Activated T-helper 1 cell treated with anti-CD3 and anti-CD28 coated beads, Interleukin-12 subunit alpha, Interleukin-12 subunit beta, Interleukin-2, Interleukin-4 antibody, amounts not matched to agents 30 ng/mL and 10 ng/mL and 1 ng/mL, durations not matched to agents 14 hours and 24 hours and 36 hours (primary cell): ENCODE data around the gene LILRA1. TPM values are rescaled to one million over a fixed set of nuclear protein-coding genes. Genes with fewer than 3 reads are reported as not detected.
"Not testable (repeated sequence)": the region's sequence is repeated elsewhere in the genome, so short reads cannot be mapped to it uniquely, and the experiment has no call there.

Experiments used
- DNase-seq: peaks from one replicate; pipeline ENCODE4 v3.0.0; 2021; ENCODE audit warnings: low spot score
- H3K27ac Mint-ChIP-seq: one replicate; pipeline ENCODE4 v1.8.0; 2021; ENCODE audit warnings: mild to moderate bottlenecking, mixed read lengths
- H3K27me3 Mint-ChIP-seq: one replicate; pipeline ENCODE4 v1.8.0; 2022; ENCODE audit warnings: mild to moderate bottlenecking, moderate library complexity, mixed read lengths; ENCODE audit not compliant: insufficient read depth
- H3K36me3 Mint-ChIP-seq: one replicate; pipeline ENCODE4 v1.8.0; 2021; ENCODE audit warnings: low read depth, mixed read lengths
- H3K4me1 Mint-ChIP-seq: one replicate; pipeline ENCODE4 v1.8.0; 2021; ENCODE audit warnings: low read depth, mixed read lengths
- H3K4me3 Mint-ChIP-seq: one replicate; pipeline ENCODE4 v1.8.0; 2021; ENCODE audit warnings: mild to moderate bottlenecking, moderate library complexity, mixed read lengths
- H3K9me3 Mint-ChIP-seq: one replicate; pipeline ENCODE4 v1.8.0; 2021; ENCODE audit warnings: mixed read lengths
- intact Hi-C: fragments of 100-400 bp; cut with micrococcal nuclease; formaldehyde crosslinking; loops from one replicate; pipeline ENCODE4 v1.15.1; 2024
- total RNA-seq: library from RNA; stranded (reverse); gene quantifications from 2 replicates; pipeline ENCODE4 v1.2.3, GENCODE V29; 2022

Gene LILRA1
- total RNA-seq, 1 donor from 2014 or later: not detected

- intact Hi-C loops, DNase-seq, H3K27ac Mint-ChIP-seq, H3K4me3 Mint-ChIP-seq, H3K4me1 Mint-ChIP-seq, H3K36me3 Mint-ChIP-seq, H3K27me3 Mint-ChIP-seq, H3K9me3 Mint-ChIP-seq: not testable (repeated sequence)
These were observed 647 bp downstream of the LILRA1 start for GRCh38 chr19:54593931-54594626.

GRCh38 chr19:54594737-54595136 lies 1.3 kb downstream of the LILRA1 start:
- no peaks in the 10 kb centered on the region for H3K4me1 Mint-ChIP-seq
- no peak overlapping the region for H3K4me3 Mint-ChIP-seq
- H3K27ac Mint-ChIP-seq: no peak overlapping the region
- no peak for DNase-seq
- no peaks in the 10 kb centered on the region for H3K9me3 Mint-ChIP-seq
- intact Hi-C loops: no loop called here
- H3K27me3 Mint-ChIP-seq: peaks cover 8% of the 10 kb centered on the region
- no peaks in the 10 kb centered on the region for H3K36me3 Mint-ChIP-seq

- intact Hi-C loops, H3K36me3 Mint-ChIP-seq, H3K4me1 Mint-ChIP-seq, DNase-seq, H3K9me3 Mint-ChIP-seq, H3K27me3 Mint-ChIP-seq, H3K4me3 Mint-ChIP-seq: not testable (repeated sequence)
- H3K27ac Mint-ChIP-seq: peak overlapping the region; percentile 58
These were observed 2.4 kb downstream of the LILRA1 start for GRCh38 chr19:54595680-54596436.

- intact Hi-C loops: no loop called here
- no peak overlapping the region for H3K4me3 Mint-ChIP-seq
- peaks cover 4% of the 10 kb centered on the region for H3K27me3 Mint-ChIP-seq
- H3K9me3 Mint-ChIP-seq: no peaks in the 10 kb centered on the region
- no peak for DNase-seq
- H3K27ac Mint-ChIP-seq: no peak overlapping the region
- no peaks in the 10 kb centered on the region for H3K36me3 Mint-ChIP-seq
- H3K4me1 Mint-ChIP-seq: no peaks in the 10 kb centered on the region
These were observed 6.8 kb downstream of the LILRA1 start for GRCh38 chr19:54600212-54600611.

GRCh38 chr19:54606230-54606629 lies 12.8 kb downstream of the LILRA1 start:
- peaks cover 5% of the 10 kb centered on the region for H3K27me3 Mint-ChIP-seq
- H3K27ac Mint-ChIP-seq: no peak overlapping the region
- intact Hi-C loops: no loop called here
- no peaks in the 10 kb centered on the region for H3K9me3 Mint-ChIP-seq
- DNase-seq: no peak
- H3K4me3 Mint-ChIP-seq: no peak overlapping the region
- H3K4me1 Mint-ChIP-seq: no peaks in the 10 kb centered on the region
- H3K36me3 Mint-ChIP-seq: no peaks in the 10 kb centered on the region

- H3K27ac Mint-ChIP-seq: no peak overlapping the region
- H3K9me3 Mint-ChIP-seq: no peaks in the 10 kb centered on the region
These were observed 13.7 kb downstream of the LILRA1 start for GRCh38 chr19:54606891-54607784.

GRCh38 chr19:54607785-54608150 lies 14.3 kb downstream of the LILRA1 start:
- Mint-ChIP-seq H3K9me3 (no peaks in the 10 kb centered on the region), H3K27ac (no peak overlapping the region), H3K4me3 (no peak overlapping the region), H3K36me3 (no peaks in the 10 kb centered on the region), H3K27me3 (peaks cover 3% of the 10 kb centered on the region), H3K4me1 (no peaks in the 10 kb centered on the region)
- intact Hi-C loops: no loop called here
- no peak for DNase-seq

More at GRCh38 chr19:54606891-54607784, 13.7 kb downstream of the LILRA1 start:
- H3K4me1 Mint-ChIP-seq: no peaks in the 10 kb centered on the region
- intact Hi-C loops: no loop called here
- H3K4me3 Mint-ChIP-seq: no peak overlapping the region
- H3K27me3 Mint-ChIP-seq: peaks cover 5% of the 10 kb centered on the region
- no peak for DNase-seq
- no peaks in the 10 kb centered on the region for H3K36me3 Mint-ChIP-seq

GRCh38 chr19:54608205-54608604 lies 14.8 kb downstream of the LILRA1 start:
- H3K9me3 Mint-ChIP-seq: no peaks in the 10 kb centered on the region
- peaks cover 3% of the 10 kb centered on the region for H3K27me3 Mint-ChIP-seq
- intact Hi-C loops: no loop called here
- no peaks in the 10 kb centered on the region for H3K4me1 Mint-ChIP-seq
- no peak overlapping the region for H3K27ac Mint-ChIP-seq
- no peak overlapping the region for H3K4me3 Mint-ChIP-seq
- DNase-seq: no peak
- H3K36me3 Mint-ChIP-seq: no peaks in the 10 kb centered on the region

GRCh38 chr19:54608792-54609191 lies 15.4 kb downstream of the LILRA1 start:
- intact Hi-C loops: no loop called here
- Mint-ChIP-seq H3K4me3 (no peak overlapping the region), H3K4me1 (no peaks in the 10 kb centered on the region)

GRCh38 chr19:54609356-54609791 lies 15.9 kb downstream of the LILRA1 start:
- H3K36me3 Mint-ChIP-seq: no peaks in the 10 kb centered on the region
- intact Hi-C loops: no loop called here
- no peak overlapping the region for H3K27ac Mint-ChIP-seq
- H3K4me1 Mint-ChIP-seq: no peaks in the 10 kb centered on the region
- H3K4me3 Mint-ChIP-seq: no peak overlapping the region
- H3K9me3 Mint-ChIP-seq: peaks cover 5% of the 10 kb centered on the region
- DNase-seq: no peak
- H3K27me3 Mint-ChIP-seq: peaks cover 3% of the 10 kb centered on the region

More at GRCh38 chr19:54608792-54609191, 15.4 kb downstream of the LILRA1 start:
- Mint-ChIP-seq H3K9me3 (peaks cover 3% of the 10 kb centered on the region), H3K27ac (no peak overlapping the region), H3K36me3 (no peaks in the 10 kb centered on the region), H3K27me3 (peaks cover 3% of the 10 kb centered on the region)
- DNase-seq: no peak

- Mint-ChIP-seq H3K4me1 (no peaks in the 10 kb centered on the region), H3K9me3 (peaks cover 5% of the 10 kb centered on the region), H3K27me3 (peaks cover 2% of the 10 kb centered on the region), H3K27ac (no peak overlapping the region), H3K4me3 (no peak overlapping the region), H3K36me3 (no peaks in the 10 kb centered on the region)
- DNase-seq: no peak
- intact Hi-C loops: no loop called here
These were observed 19.0 kb downstream of the LILRA1 start for GRCh38 chr19:54612428-54612827.

- intact Hi-C loops: no loop called here
- H3K27ac Mint-ChIP-seq: no peak overlapping the region
- H3K9me3 Mint-ChIP-seq: peaks cover 5% of the 10 kb centered on the region
- H3K4me3 Mint-ChIP-seq: no peak overlapping the region
- DNase-seq: no peak
- no peaks in the 10 kb centered on the region for H3K36me3 Mint-ChIP-seq
- no peaks in the 10 kb centered on the region for H3K4me1 Mint-ChIP-seq
- H3K27me3 Mint-ChIP-seq: peaks cover 2% of the 10 kb centered on the region
These were observed 21.3 kb downstream of the LILRA1 start for GRCh38 chr19:54614726-54615125.

- Mint-ChIP-seq H3K27me3 (peaks cover 2% of the 10 kb centered on the region), H3K9me3 (peaks cover 5% of the 10 kb centered on the region), H3K4me3 (no peak overlapping the region), H3K27ac (no peak overlapping the region), H3K4me1 (no peaks in the 10 kb centered on the region), H3K36me3 (no peaks in the 10 kb centered on the region)
- intact Hi-C loops: no loop called here
- DNase-seq: no peak
These were observed 22.6 kb downstream of the LILRA1 start for GRCh38 chr19:54616057-54616456.
